Measurements from ENCODE around the gene HPN.
A peak's percentile ranks its signal among the peaks of the same experiment; 100 is the strongest.
"Not testable (repeated sequence)": the region's sequence is repeated elsewhere in the genome, so short reads cannot be mapped to it uniquely, and the experiment has no call there.

HPN gene

DNA sequence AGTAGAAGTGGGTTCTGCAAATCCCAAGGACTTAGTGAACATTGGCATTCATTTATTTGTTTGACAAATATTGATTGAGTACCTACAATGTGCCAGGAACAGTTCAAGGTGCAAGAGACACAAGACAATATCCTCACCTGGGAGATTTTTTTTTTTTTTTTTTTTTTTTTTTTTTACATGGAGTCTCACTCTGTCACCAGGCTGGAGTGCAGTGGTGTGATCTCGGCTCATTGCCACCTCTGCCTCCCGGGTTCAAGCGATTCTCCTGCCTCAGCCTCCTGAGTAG lies 13.0 kb upstream of the HPN start:
- not testable (repeated sequence) for DNase-seq

DNA sequence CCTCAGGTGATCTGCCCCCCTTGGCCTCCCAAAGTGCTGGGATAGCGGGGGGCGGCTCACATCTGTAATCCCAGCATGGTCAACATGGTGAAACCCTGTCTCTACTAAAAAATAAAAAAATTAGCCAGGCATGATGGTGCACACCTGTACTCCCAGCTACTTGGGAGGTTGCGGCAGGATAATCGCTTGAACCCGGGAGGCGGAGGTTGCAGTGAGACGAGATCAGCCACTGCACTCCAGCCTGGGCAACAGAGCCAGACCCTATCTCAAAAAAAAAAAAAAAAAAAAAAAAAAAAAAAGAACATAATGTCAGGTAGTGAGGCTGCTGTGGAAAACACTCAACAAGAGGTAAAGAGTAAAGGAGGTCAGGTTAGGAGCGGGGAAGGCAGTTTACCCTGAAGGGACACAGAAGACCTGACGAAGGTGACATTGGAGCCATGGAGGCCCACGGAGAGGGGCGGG lies 12.2 kb upstream of the HPN start:
- not testable (repeated sequence) for DNase-seq

DNA sequence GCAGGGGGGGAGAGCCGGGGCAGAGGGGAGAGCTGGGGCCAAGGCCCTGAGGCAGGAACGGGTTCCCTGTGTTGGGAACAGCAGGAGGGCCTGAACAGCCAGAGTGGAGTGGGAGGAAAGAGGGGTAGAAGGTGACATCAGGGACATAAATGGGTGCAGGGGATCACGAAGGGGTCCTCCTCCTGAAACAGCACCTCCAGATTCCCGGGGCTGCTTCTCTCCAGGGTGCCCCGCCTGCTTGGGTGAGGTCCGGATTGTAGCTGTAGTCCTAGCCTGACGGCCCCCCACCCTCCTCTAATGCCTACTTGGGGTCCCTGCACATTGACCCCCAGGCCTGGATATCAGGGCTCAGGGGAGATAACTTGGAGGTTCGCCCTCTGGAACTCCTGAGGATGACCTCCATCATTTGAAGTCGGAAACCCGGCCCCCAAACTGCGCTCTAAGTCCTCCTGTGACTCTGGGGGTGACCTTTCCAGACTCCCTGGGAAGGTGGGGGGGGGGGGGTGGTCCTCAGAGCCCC lies 11.7 kb upstream of the HPN start:
- no peak for DNase-seq

DNA sequence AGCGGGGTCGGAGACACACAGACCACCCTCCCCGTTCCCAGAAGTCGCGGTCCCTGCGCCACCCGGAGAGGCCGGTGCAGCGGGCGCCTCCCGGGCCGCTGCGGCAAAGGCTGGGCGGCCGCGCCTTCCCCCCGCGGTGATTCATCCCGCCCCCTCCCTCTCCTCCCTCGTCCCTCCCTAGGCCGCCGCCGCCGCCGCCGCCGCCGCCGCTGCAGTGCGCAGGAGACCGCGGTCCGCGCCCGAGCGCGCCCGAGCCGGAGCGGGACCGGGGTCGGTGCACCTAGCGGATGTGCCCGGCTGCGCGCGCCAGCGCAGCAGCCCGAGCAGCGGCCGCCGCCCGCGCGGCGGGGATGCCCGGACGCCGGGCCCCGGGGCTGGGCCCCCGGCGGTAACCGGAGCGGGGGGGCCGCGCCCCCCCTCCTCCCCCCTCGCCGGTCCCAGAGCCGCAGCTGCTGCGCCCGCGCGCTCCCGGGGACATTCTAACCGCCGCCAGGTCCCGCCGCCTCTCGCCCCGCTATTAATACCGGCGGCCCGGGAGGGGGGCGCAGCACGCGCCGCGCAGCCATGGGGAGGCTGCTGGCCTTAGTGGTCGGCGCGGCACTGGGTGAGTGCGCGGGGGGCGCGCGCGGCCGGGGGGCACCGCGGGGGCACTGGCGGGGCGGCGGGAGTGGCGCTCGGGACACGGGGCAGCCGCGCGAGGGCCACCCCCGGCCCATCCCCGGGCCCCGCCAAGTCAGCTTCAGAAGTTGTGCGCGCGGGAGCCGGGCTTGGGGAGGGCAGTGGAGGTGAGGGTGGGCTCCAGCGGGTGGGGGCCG lies 11.1 kb upstream of the HPN start, which contains the start of gene SCN1B:
Gene SCN1B (plus strand): TSS at position 214 of the 815 bp plus-strand sequence. CDS start 351 bp downstream, at position 565.
- DNase-seq, result peak; percentile 30

DNA sequence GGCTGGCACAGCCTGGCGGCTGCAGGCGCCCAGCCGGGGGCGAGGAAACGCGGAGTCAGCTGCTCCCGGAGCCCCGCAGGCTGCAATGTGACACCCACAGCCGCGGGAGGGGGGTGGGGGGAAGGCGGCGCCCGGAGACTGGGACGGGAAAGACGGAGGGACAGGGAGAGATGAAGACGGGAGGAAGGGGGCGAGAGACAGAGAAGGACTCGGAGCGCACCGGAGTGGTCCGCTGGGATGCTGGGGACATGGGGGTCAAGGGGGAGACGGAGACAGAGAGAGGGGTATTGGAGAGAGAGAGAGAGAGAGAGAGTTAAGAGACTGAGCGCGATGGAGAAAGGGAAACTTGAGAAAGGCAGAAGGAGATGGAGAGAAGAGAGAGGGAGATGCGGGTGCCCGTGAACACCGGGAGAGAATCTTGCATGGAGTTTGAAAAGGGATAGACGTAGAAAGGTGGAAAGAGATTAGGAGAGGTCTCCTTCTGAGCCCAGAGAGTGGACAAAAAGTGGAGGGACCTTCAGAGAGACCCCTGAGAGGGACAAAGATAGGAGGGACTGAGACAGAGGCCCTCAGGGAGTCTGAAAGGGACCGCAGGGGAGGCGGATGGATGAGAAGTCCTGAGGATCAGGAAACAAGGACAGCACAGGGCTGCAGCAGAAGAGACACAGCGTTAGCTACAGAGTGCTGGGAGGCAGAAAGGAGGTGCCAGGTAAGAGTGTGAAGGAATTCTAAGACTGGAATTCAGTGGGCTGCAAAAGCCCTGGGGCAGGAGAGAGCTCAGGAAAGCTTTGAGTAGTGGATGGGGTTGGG lies 10.2 kb upstream of the HPN start:
- no peak for DNase-seq

DNA sequence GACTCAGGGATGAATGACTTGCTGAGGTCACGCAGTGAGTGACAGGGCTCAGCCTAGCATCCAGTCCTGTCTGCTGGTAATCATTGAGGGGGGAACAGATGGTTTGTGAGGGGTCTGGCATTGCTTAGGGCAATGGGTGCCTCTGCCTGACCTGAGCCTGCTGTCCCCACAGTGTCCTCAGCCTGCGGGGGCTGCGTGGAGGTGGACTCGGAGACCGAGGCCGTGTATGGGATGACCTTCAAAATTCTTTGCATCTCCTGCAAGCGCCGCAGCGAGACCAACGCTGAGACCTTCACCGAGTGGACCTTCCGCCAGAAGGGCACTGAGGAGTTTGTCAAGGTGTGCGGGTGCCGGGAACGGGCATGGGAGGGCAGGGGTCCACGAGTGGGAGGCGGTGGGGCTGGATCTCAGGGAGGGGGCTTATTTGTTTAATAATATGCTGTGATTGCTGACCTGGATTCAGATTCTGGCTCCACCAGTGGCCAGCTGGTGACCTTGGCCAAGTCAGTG lies 9.1 kb upstream of the HPN start:
- DNase-seq, result no peak

DNA sequence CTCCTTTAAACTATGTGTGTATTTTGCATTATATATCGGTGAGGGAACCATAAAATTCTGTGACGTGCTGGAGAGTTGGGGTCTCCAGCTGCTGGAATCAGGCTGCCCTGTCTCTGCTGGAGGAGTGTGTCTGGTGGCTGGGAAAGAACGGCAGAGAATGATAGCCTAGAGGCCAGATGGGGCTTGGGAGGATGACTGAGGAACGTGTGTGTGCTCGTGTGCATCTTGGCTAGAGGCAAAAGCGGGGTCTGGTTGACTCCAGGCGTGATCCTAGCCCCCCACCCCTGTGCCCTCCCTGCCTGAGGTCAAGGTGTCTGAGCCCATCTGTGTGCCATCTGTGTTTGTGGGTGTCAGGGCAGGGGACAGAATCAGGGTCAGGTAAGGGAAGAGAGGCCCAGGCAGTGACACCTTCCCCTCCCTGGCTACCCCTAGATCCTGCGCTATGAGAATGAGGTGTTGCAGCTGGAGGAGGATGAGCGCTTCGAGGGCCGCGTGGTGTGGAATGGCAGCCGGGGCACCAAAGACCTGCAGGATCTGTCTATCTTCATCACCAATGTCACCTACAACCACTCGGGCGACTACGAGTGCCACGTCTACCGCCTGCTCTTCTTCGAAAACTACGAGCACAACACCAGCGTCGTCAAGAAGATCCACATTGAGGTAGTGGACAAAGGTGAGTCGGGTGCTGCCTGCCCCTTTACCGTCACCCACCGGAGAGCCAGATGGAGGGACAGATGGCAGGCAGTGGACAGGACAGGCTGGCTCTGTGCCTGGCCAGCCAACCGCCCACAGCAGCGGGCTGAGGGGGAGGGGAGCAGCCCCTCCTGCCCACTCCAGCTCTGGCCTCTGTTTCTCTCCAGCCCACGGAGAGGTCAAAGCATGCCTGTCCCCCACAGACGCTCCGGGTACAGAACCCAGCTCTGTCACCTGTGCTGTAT lies 8.2 kb upstream of the HPN start:
- DNase-seq, result no peak

DNA sequence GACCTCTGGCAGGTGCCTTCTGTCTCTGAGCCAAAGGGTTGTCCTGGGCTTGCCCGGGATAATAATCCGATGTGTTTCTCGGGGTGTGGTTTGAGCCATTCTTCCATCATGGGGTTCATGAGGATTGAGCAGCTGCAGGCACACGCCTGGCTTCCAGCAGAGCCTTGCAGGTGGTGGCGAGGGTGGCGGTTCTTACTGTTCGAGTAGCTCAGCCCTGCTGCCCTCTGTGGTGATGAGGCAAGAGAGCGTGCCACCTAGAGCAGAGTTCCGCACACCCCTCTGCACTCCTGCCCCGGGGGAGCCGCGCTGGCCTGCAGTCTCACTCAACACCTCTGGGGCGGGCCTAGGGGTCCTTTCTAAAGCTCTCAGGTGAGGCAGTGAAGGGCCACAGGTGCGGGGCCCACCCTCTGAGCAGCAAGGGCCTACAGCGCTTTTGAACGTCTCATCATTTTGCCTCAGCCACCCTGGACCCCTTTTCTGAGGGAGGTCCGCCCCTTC lies 7.5 kb upstream of the HPN start:
- no peak for DNase-seq

DNA sequence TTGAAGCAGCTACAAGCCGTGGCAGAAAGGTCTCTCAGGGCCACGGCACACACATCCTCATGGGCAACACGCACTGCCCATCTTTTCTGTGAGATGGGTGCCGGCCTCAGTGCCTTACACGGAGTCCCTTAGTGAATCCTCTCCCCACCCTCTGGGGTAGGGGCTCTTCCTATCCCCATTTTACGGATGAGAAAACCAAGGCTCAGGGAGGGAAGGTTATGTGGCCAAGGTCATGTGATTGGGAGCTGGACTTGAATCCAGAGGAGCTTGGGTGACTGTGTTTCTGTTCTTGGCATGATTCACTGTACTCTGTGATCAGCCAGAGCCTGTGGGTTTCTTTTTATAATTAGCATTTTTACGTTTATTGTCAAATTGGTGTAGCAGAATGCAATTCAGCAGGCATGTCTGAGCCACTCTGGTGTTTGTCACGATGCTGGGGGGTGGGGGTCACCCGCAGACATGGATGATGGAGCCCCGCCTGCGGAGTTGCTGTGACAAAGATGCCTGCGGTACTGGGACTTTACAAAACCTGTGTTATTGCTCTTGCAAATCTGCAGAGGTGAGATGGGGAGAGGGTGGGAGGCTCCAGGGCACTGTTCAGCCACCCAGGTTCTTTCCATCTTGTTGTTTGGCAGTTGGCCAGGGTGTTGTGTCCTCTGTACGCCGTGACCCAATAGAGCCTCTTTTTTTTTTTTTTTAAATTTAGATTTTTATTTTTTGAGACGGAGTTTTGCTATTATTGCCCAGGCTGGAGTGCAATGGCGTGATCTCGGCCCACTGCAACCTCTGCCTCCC lies 6.7 kb upstream of the HPN start:
- no peak for DNase-seq

DNA sequence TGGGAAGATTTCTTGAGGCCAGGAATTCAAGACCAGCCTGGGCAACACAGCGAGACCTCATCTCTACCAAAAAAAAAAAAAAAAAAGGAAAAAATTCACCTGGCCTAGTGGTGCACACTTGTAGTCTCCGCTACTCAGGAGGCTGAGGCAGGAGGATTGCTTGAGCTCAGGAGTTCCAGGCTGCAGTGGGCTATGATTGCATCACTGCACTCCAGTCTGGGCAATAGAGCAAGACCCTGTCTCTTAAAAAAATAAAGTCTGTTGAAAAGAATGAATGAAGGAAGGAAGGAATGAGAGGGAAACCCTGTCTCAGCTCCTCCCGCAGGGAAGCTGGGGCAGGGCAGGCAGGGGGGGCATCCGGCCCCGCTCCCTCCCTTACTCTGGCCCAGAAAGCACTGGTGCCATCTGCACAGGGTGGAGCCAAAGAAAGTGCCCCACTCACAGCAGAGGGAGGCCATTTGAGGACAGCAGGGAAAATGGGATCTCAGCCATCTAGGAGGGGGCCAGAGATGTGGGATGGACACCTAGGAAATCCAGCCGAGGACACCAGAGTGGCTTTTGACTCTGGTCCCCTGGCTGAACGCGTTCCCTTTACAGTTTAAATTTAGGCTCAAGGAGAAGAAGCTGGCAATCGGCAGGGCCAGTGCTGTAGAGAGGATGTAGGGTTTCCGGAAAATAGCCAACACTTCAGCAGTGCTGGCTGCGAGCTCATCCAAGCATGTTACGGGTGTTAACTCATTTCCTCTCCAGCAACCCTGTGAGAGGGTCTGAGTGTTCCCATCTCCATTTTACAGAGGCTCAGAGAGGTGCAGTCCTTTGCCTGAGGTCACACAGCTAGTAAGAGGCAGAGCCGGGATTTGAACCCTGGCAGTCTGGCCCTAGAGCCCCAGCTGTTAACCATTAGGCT lies 3.6 kb upstream of the HPN start:
- no peak for DNase-seq

DNA sequence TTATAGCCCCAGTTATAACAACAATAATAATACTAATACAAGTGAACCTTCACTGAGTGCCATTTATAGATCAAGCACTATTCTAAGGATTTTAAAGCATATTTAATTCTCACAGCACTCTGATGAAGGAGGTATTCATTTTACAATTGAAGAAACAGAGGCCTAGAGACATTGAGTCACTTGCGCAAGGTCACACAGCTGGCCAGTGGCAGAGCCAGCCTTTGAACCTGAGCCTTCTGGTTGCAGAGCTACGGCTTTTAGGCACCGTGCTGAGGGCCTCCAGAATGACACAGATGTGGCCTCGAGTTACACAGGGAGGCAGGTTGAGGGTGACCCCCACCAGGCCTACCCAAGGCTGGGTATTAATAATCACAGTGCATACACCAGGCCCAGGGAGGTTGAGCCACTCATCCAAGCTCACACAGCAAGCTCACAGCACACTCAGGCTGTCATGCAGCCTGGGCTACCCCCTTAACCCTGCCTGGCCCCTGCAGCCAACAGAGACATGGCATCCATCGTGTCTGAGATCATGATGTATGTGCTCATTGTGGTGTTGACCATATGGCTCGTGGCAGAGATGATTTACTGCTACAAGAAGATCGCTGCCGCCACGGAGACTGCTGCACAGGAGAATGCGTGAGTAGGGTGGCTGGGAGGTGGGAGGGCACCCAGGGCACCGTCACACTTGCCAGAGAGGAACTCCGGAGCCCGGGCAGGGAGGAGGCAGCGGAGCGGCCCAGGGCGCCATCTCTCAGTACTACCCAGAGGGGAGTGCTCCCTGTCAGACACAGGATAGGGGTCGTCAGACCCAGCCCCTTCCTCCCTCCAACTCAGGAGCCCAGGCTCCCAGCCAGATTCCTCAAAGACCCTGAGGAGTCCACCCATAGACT lies 2.7 kb upstream of the HPN start:
- no peak for DNase-seq

DNA sequence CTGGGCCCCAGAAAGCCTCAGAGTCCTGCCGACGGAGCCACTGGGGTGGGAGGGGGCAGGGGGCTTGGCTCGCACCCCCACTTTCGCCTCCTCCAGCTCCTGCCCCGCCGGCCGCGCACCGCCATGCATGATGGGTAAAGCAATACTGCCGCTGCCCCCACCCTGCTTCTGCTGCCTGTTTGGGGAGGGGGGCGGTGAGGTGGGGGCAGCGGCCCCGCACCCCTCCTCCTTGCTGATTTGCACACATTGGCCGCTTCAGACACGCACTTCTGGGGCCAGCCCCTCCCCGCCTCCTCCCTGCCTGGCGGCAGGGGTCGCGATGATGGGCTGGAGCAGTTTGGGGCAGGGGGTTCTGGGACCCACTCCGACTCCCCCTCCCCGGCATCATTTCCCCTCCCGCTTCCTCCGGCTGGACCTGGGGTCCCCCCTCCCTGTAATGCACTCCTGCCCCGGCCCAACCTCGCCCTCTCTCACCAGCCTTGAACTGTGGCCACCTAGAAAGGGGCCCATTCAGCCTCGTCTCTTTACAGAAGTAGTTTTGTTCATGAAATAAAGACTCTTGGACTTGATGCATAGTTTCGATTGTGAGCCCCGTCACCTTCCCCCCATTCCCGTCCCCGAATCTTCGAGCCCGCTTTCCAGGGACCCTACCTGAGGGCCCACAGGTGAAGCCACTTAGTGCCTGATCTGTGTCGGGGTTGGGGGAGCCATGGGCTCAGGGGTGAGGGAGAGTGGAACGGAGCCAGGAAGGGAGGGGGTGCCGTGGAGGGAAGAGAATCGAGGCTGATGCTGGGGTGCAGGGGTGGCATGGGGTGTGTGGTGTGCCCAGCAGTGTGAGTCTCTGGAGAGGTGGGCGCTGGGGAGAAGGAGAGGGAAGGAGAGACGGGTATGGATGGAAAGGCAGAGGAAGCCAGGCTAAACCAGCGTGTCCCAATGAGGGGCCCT lies 1.4 kb upstream of the HPN start:
- no peak for DNase-seq

DNA sequence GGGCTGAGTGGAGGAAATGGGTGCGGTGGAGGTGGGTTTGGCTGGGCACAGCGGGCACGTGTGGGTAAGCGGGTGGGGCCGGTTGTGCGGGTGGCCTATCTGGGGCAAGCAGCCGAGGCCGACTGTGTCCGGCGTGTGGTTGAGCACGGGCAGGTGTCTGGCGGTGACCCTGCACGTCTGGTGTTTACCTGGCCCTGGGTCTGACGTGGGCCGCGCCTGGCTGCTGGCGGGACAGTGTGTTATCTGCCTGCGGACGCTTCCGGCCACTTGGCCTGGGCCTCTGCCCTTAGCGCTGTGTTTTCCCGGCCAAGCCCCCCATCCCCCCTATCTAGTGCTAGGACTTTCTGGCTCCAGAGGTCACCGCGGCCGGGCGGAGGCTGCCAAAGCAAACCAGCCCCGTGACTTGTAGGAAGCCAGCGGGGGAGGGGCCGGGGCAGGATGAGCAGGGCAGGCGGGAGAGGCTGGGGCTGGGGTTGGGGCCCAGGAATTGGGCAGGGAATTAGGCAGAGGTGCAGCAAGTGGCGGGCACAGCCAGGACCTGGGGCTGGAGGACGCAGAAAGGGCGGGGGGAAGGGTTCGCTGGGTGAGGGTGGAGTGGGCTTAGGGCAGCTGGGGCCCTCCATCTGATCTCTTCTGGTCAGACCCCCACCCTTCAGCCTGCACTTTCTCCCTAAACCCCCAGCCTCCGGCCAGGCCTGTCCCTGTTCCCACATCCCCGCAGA lies 534 bp upstream of the HPN start:
- no peak for DNase-seq

DNA sequence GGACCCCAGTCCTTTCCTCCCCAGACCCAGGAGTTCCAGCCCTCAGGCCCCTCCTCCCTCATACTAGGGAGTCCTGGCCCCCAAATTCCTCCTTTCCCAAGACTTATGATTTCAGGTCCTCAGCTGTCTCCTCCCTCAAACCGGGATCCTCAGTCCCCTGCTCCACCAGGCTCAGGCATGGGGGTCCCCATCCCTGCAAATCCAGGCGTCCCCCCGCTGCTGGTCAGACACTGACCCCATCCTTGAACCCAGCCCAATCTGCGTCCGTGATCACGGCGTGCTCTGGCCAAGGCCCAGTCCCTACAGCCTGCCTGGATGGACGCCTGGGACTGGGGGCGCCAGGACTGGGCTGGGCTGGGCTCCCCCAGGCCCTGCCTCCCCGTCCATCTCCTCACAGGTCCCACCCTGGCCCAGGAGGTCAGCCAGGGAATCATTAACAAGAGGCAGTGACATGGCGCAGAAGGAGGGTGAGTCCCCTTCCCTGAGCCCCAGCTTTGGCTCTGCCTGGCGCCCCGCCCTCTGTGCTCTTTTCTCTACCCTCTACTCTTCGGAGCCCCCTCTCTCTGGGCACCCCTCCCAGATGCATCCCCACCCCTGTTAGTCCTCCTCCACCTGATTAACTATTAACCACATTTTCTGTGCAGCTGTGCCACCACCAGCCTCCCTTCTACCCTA lies 672 bp downstream of the HPN start:
- no peak for DNase-seq

DNA sequence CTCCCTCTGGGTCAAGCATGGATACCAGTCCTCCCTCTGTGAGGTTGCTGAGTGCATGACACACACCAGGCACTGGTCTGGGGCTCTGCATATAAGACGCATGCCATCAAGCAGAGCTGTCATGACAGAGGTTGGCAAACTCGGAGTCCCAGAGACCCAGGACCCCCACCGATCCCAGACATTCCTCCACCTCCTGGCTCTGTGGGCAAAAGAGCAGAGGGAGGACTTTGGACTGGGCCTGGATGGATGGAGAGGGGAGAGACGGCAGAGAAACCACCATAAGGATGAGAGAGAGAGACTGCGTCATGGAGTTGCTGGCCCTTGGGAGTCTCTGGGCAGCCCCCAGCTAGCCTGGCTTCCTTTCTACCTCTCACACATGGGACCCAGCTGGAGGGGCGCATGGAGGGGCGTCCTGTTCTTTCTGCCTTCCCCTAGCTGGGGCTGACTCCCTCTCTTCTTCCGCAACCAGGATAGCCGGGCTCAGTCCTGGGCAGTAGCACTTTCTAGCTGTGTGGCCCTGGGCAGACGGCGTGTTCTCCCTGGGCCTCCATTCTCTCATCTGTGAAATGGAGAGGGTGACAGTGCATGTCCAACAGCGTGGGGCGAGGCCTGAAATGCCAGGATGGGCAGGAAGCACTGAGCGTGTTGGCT lies 1.6 kb downstream of the HPN start:
- no peak for DNase-seq

DNA sequence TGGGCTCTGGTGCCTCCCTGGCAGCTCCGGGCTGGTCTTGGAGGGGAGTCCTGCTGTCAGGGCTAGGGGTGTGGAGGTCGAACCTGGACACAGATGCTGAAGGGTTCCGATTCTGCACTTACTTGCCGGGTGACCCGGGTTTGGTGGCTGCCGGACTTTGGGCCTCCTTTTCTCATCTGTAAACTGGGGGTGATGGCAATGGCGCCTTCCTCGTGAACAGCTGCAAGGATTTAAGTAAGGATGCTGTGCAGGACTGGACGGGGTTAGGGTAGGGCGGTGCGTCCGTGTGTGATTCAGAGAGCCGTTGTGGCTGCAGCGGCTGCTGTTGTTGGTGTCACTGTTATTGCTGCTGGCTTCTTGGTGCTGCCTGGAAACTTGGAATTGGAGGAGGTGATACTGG lies 2.4 kb downstream of the HPN start:
- DNase-seq, result no peak
